GM18511 (cell line): ENCODE measurements around the gene EPB41L1.

ENCODE experiments used
- ATAC-seq: cut with Tn5 transposase; IDR thresholded peaks from one replicate; pipeline ENCODE4 v1.9.1; 2021; ENCODE audit warnings: mild to moderate bottlenecking, moderate library complexity; ENCODE audit not compliant: unreplicated experiment

Gene EPB41L1

GRCh38 chr20:36275011-36275410 lies 120.5 kb downstream of the EPB41L1 start:
- ATAC-seq: no peak

GRCh38 chr20:36275441-36276189 lies 121.1 kb downstream of the EPB41L1 start:
- no peak for ATAC-seq

- ATAC-seq: no peak
Observed at GRCh38 chr20:36277546-36277945, 123.0 kb downstream of the EPB41L1 start.

- ATAC-seq: no peak
Observed at GRCh38 chr20:36279362-36279761, 124.8 kb downstream of the EPB41L1 start.

GRCh38 chr20:36279776-36280175 lies 125.2 kb downstream of the EPB41L1 start:
- no peak for ATAC-seq

- ATAC-seq: no peak
Observed at GRCh38 chr20:36281785-36282380, 127.3 kb downstream of the EPB41L1 start.
